NB4 (cell line): ENCODE results near the gene TNIP1.

ENCODE experiments used
- CTCF ChIP-seq: IDR thresholded peaks from one replicate; pipeline ENCODE4 v1.5.1; 2012; ENCODE audit warnings: low read depth, low read length
- MAX ChIP-seq: IDR thresholded peaks from 2 replicates; pipeline ENCODE4 v1.6.1; 2011; ENCODE audit warnings: low read depth, low read length
- MYC ChIP-seq: IDR thresholded peaks from 2 replicates; pipeline ENCODE4 v1.6.1; 2011; ENCODE audit warnings: low read depth, low read length
- POLR2A ChIP-seq: IDR thresholded peaks from 2 replicates; pipeline ENCODE4 v1.6.1; 2011; ENCODE audit warnings: mild to moderate bottlenecking; ENCODE audit not compliant: insufficient read length; ENCODE audit errors: extremely low read depth

GRCh38 chr5:151084363-151084762 is 3.5 kb upstream of the TNIP1 start:
- no peak for TF ChIP-seq CTCF
- TF ChIP-seq POLR2A = no peak
- TF ChIP-seq MAX = no peak
- TF ChIP-seq MYC = no peak
